Cardiac fibroblast (primary cell): ENCODE measurements around the gene PECR.

Experiments
- DNase-seq, 2 donors: peaks; one replicate each; pipeline versions ENCODE4 v3.0.0 to v3.0.0-alpha.2; 2010; ENCODE audit warnings: low read depth in 2 of 2
- H3K4me3 ChIP-seq, 2 donors: replicated peaks in 1 of 2; 1 replicate in 1 of 2; 2 replicates in 1 of 2; pipeline ENCODE4 v1.5.1; 2011; ENCODE audit warnings: low read depth in 2 of 2, low read length in 2 of 2, mild to moderate bottlenecking in 2 of 2, moderate library complexity in 1 of 2
- CTCF ChIP-seq: IDR thresholded peaks from one replicate; pipeline ENCODE4 v1.5.1; 2011; ENCODE audit warnings: low read depth, mild to moderate bottlenecking, low read length, inconsistent platforms

PECR gene

GRCh38 chr2:216118474-216118873 is 36.9 kb upstream of the PECR start:
- no peak overlapping the region for H3K4me3 ChIP-seq
- DNase-seq, result no peak
- no peak for TF ChIP-seq CTCF

GRCh38 chr2:216117561-216118340 is 36.1 kb upstream of the PECR start:
- DNase-seq, result peak in 1 of 2 donors; percentile 33
- H3K4me3 ChIP-seq, result no peak overlapping the region
- TF ChIP-seq CTCF, result no peak

GRCh38 chr2:216116418-216116817 is 34.8 kb upstream of the PECR start:
- TF ChIP-seq CTCF, result no peak
- DNase-seq, result no peak

GRCh38 chr2:216114714-216115531 is 33.3 kb upstream of the PECR start:
- peak overlapping the region; percentile 28 to 52 for H3K4me3 ChIP-seq
- peak; percentile 100 for DNase-seq

More at GRCh38 chr2:216116418-216116817, 34.8 kb upstream of the PECR start:
- H3K4me3 ChIP-seq, result no peak overlapping the region

GRCh38 chr2:216114382-216114713 is 32.7 kb upstream of the PECR start:
- TF ChIP-seq CTCF, result no peak
- no peak for DNase-seq
- H3K4me3 ChIP-seq, result no peak overlapping the region

More at GRCh38 chr2:216114714-216115531, 33.3 kb upstream of the PECR start:
- peak; percentile 83 for TF ChIP-seq CTCF

GRCh38 chr2:216113572-216113971 is 32.0 kb upstream of the PECR start:
- TF ChIP-seq CTCF, result no peak
- no peak overlapping the region for H3K4me3 ChIP-seq
- DNase-seq, result no peak
